KG1 (cell line): ENCODE results near the gene PRDM16.

Experiments
- DNase-seq: peaks from one replicate; lab custom pipeline; 2025; lab: John Stamatoyannopoulos, UW

Gene PRDM16

GRCh38 chr1:3432306-3432705, 363.3 kb downstream of the PRDM16 start:
- no peak for DNase-seq

- no peak for DNase-seq
These were observed 364.1 kb downstream of the PRDM16 start for GRCh38 chr1:3433076-3433475.

DNA sequence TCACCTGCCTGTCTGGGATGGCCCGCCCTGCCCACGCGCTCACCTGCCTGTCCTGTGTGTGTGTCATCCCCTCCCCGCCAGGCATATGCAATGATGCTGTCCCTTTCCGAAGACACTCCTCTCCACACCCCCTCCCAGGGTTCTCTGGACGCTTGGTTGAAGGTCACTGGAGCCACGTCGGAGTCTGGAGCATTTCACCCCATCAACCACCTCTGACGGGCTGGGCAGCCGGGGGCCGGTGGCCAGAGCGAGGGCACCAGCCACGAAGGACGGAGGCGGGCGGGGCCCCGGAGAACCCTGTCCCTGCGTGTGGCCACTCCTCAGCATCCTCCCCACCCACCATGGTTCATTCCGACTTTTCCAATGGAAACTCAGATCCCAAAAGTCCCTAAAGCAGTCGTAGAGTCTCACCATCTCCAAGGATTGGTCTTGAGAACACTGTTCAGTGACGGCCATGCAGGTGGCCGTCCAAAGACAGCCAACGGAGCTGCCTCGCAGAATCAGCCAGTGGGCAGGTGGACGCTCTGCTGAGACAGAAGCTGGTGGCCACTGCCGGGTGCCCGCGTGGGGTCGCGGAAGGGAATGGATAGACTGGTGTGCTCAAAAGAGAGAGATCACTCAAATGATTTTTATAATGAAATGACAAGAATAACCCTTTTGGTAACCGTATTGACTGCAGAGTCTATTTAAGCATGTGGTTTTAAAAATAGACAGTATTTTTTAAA, 364.8 kb downstream of the PRDM16 start:
- no peak for DNase-seq

GRCh38 chr1:3434406-3435110, 365.6 kb downstream of the PRDM16 start:
- DNase-seq = no peak

- no peak for DNase-seq
These were observed 366.7 kb downstream of the PRDM16 start for GRCh38 chr1:3435666-3436065.

GRCh38 chr1:3436451-3436850, 367.4 kb downstream of the PRDM16 start:
- no peak for DNase-seq

GRCh38 chr1:3436901-3437300, 367.9 kb downstream of the PRDM16 start:
- DNase-seq = no peak

- no peak for DNase-seq
These were observed 369.7 kb downstream of the PRDM16 start for GRCh38 chr1:3438661-3439180.

- no peak for DNase-seq
These were observed 370.6 kb downstream of the PRDM16 start for GRCh38 chr1:3439346-3440299.

GRCh38 chr1:3440300-3440681, 371.3 kb downstream of the PRDM16 start:
- no peak for DNase-seq

DNA sequence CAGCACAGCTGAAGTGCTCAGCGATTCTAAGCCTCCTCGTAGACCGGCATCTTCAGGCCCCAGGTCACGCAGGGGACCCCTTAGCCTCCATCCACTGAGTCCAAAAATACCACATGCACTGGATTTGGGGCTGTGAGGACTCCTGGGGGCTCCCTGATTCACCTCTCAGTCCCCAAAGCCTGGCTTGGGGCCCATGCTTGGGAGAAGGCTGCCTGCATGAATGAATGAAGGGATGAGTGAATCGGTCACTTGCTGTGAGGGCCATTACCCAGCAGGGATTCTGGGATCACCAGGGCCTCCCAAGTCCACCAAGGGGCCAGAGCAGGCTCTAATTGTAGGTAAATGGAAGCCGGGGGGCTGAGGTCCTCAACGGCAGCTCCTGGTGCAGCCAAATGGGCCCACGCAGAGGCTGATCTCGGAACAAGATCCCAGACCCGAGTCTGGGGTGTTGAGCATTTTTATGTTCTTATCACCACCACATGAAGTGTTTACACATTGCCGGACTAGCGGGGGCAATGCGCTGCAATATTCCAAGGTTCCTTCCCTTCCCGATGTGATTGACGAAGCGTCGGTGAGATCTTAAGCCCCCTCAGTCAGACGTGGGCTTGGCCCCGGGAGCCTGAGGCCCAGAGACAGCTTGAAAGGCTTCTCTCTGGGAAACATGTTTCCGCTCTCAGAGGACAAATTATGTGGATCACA, 371.9 kb downstream of the PRDM16 start:
- no peak for DNase-seq

DNA sequence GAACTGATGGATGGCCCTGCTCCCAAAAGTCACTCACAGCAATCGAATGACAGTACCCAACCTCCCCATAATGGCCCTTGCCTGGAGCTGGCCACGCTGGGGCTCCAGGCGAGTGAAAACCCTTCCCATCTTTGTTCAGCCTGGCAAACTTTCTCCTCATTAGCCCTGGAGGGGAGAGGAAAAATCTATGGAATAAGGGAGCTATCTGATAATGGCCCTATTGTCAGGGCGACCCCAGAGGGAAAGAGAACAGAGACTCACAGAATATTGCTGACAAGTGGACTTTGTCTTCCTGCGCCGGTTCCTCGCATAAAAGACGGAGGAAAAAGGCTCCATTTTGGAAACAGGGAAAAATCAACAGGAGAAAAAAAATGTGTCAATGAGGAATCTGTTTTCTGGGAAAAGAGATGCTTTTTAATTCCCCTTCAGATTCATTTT, 372.4 kb downstream of the PRDM16 start:
- no peak for DNase-seq

DNA sequence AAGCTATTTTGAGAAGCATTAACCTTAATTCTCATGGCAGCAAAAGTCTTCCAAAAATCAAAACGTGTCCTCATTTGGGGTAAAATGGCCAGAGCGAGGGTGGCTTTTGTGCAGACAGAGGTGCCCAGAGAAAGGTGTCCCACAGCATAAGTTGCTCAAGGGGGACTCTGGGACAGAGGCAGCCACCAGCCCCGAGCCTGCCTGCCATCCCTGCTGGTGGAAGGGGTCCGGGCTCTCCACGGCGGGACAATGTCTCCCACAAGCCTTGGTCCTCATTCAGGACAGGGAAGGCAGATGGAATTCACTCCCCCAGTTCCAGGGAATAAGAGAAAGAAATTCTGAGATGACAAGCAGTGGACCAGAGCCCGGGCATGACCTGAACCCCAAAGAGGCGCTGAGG, 372.9 kb downstream of the PRDM16 start:
- DNase-seq = no peak

GRCh38 chr1:3442331-3442730, 373.3 kb downstream of the PRDM16 start:
- DNase-seq = no peak

DNA sequence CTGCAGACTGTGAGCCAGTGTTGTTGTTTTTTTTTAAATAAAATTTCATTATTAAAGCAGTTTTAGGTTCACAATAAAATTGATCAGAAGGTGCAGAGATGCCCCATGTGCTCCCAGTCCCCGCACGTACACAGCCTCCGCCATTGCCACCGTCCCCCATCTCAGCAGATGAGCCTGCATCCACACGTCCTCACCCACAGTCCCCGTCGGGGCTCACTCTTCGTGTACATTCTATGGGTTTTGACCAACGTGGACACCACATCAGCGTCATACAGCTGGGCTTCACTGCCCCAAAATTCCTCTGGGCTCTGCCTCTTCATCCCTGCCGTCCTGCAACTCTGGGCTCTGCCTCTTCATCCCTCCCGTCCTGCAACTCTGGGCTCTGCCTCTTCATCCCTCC, 373.9 kb downstream of the PRDM16 start:
- no peak for DNase-seq

DNA sequence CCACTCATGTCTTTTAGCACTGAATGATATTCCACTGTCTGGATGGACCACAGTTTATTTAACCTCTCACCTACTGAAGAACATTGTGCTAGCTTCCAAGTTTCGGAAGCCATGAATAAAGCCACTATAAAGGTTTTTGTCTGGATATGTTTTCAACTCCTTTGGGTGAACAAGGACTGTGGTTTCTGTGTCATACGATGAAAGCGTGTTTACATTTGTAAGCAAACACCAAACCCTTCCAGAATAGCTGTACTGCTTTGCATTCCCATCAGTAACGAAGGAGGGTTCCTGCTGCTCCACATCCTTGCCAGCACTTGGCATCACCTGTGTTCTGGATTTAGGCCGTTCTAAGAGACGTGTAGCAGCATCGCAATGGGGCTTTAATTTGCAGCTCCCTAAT, 374.8 kb downstream of the PRDM16 start:
- DNase-seq = no peak

- no peak for DNase-seq
These were observed 375.3 kb downstream of the PRDM16 start for GRCh38 chr1:3444298-3444697.

DNA sequence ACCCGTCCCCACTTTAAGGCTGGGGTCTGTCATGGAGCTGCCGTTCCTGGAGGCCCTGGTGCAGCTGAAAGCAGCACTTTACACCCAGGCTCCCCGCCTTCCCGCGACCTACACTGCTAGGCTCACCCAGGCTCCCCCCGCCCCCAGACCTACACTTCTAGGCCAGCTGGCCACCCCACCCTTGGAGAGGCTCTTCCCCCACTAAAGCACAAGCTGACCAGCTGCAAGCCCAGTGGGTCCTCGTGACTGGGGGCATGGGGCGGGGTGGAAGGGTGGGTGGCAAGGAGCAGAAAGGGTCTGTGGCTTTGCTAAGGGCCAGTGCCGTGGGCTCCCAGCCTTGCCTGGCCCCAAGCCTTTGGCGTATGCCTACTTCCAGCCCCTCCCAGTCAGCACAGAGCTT, 375.7 kb downstream of the PRDM16 start:
- DNase-seq = no peak

- DNase-seq = no peak
These were observed 381.3 kb downstream of the PRDM16 start for GRCh38 chr1:3450202-3450863.

DNA sequence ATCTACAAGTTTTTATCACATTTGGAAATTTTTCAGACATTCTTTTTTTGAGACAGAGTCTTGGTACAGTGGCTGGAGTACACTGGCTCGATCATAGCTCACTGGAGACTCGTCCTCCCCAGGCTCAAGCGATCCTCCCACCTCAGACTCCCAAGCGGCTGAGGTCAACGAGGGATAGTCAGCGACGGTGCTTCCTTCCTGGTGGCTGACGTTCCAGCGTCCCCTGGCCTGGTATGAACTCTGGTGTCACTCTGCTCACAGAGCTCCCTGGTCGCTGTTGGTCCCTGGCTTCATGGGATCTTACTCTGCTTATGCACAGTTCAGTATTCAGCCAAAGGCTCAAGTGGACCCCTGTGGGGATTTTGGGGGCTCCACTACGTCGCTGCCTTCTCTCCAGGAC, 382.0 kb downstream of the PRDM16 start:
- DNase-seq = no peak
